A673 (cell line): Measurements from ENCODE around the gene ARHGEF2.

ENCODE experiments used
- CTCF ChIP-seq: fragments of 300-800, 200-600 bp; sonication (generic); conservative IDR thresholded peaks from 2 replicates; pipeline ENCODE4 v1.5.1; 2017; ENCODE audit warnings: low read depth, mild to moderate bottlenecking, antibody characterized with exemption, low read length, moderate library complexity, mixed read lengths
- EZH2 ChIP-seq: fragments of 200-600 bp; sonication (generic); IDR thresholded peaks from 2 replicates; pipeline ENCODE4 v1.6.1; 2017; ENCODE audit warnings: borderline replicate concordance, low read depth, mild to moderate bottlenecking, mixed read lengths, antibody characterized with exemption, low read length; ENCODE audit not compliant: poor library complexity, severe bottlenecking

- TF ChIP-seq CTCF (no peak), EZH2 (no peak)
Observed at GRCh38 chr1:155976913-155977689, 1.2 kb downstream of the ARHGEF2 start.
